Measurements from ENCODE around the gene TALDO1.
"Not testable (repeated sequence)": the region's sequence is repeated elsewhere in the genome, so short reads cannot be mapped to it uniquely, and the experiment has no call there.

TALDO1 gene

GRCh38 chr11:737899-738298 lies 9.4 kb upstream of the TALDO1 start:
- not testable (repeated sequence) for DNase-seq

DNA sequence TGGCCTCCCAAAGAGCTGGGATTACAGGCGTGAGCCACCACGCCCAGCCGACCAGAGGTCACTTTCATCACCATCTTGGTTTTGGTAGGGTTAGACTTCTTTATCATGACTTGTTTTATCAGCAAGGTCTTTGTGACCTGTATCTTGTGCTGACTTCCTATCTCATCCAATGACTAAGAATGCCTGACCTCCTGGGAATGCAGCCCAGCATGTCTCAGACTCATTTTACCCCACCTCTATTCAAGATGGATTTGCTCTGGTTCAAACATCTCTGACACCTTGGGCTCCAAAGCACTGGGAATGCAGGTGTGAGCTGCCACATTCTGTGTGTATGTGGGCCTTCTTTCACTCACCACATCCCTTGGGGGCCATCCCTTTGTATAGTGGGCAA lies 5.1 kb upstream of the TALDO1 start:
- DNase-seq, result no peak

GRCh38 chr11:742571-743201 lies 4.6 kb upstream of the TALDO1 start:
- no peak for DNase-seq

GRCh38 chr11:745428-745827 lies 1.8 kb upstream of the TALDO1 start:
- DNase-seq, result no peak

- DNase-seq, result peak; percentile 87
These were observed 741 bp upstream of the TALDO1 start for GRCh38 chr11:746289-747157.

DNA sequence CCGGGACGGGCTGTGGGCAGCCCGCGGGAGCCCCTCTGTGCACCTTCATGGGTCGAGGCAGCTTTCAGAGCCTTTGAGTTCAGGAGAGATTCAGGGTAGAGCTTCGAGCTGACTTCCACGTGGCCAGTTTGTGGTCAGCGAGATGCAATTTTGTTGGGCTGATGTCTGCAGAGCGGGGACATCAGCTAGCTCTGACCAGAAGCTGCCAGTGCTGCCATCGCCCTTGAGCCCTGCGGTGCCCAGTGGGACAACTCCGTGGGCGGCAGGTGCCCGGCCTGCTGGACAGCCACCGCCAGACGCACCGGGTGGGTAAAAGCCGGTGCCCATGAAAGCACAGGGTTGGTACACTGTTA lies 719 bp downstream of the TALDO1 start:
- peak; percentile 29 for DNase-seq

DNA sequence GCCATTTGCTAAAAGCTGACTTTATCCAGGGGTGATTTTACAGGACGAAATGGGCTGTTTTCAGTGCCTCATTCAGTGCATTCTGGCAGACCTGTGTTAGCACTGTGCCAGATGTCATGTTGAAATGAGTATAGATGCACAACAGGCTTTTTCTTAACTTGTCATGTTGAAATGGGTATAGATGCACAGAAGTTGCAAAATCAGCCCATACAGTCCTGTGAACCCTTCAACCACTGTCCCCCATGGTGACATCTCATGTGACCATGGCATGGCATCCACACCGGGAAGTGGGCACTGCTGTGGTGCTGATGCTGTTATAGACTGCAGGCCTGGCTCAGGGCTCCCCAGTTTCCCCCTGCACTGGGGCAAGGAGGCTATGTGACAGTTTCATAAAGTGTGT lies 2.5 kb downstream of the TALDO1 start:
- no peak for DNase-seq

- no peak for DNase-seq
These were observed 13.0 kb downstream of the TALDO1 start for GRCh38 chr11:760236-760635.

DNA sequence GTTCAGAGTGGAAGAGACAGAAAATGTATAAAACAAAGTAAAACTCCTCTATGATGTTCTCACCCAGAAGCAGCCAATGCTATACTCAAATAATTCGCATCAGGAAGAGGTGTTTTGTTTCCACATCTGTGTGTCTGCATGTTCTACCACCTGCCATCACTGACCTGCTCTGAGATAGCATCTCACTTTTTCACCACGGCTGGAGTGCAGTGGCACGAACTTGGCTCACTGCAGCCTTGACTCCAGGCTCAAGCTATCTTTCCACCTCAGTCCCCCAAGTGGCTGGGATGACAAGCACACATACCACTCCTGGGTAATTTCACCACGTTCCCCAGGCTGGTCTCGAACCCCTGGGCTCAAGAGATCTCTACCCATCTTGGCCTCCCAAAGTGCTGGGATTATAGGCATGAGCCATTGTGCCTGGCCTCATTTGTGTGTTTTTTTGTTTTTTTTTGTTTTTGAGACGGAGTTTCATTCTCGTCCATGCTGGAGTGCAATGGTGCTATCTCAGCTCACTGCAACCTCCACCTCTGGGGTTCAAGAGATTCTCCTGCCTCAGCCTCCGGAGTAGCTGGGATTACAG lies 14.4 kb downstream of the TALDO1 start:
- no peak for DNase-seq

DNA sequence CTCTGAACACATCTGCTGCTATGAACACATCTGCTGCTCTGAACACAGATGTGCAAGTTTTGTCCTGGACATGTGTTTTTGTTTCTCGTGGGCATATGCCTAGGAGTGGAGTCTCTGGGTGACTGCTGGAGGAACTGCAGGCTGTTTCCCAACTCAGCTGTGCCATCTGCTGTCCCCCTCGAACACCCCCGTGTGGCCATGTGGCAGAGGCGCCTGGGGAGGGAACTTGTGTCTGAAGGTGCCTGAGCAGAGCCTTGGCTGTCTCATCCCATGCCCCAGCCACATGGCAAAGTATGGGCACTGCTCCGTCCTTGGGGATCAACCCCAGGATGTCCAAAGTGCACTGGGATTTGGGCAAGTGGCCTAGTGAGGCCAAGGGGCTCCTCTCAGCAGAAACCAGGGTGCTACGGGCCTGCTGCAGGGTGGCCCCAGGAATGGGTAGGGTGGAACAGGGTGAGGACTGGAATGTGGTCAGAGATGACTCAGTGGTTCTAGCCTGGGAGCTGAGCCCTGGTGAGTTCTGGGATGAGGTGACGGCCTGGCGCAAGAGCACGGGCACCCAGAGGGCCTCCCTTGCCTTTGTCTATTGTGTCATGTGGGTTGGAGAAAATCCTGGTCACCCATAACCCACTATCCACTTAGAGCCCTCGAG lies 15.3 kb downstream of the TALDO1 start:
- DNase-seq, result peak; percentile 61

DNA sequence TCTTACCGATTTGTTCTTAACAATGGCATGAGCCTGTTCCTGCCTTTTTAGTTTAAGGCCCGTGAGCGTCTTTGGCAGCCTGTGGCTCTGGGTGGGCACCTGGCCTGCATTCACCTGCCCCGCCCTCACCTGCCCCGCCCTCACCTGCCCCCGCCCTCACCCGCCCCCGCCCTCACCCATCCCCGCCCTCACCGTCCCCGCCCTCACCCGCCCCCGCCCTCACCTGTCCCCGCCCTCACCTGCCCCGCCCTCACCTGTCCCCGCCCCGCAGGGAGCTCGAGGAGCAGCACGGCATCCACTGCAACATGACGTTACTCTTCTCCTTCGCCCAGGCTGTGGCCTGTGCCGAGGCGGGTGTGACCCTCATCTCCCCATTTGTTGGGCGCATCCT lies 15.8 kb downstream of the TALDO1 start:
- DNase-seq, result no peak

- DNase-seq, result no peak
These were observed 16.5 kb downstream of the TALDO1 start for GRCh38 chr11:763549-764321.

DNA sequence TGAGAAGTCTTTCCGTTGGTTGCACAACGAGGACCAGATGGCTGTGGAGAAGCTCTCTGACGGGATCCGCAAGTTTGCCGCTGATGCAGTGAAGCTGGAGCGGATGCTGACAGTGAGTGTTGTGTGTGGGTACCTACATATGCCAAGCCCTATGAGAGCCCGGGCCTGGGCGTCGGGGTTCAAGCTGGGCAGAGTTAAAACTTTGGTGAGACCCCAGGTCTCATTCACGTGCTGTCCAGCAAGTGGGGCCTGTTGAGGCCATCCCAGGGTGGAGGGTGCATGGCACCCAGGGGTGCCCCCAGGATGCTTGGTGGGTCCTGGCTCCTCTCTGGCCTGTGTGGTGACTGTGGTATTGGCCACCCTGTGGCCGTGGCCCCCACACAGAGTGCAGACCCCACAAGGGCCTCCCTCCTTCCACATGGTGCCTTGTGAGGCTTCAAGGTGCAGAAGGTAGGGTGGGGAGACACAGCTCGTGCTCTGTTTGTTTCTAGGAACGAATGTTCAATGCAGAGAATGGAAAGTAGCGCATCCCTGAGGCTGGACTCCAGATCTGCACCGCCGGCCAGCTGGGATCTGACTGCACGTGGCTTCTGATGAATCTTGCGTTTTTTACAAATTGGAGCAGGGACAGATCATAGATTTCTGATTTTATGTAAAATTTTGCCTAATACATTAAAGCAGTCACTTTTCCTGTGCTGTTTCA lies 17.2 kb downstream of the TALDO1 start:
- DNase-seq, result no peak

GRCh38 chr11:765025-765801 lies 17.9 kb downstream of the TALDO1 start:
- DNase-seq, result peak; percentile 74

DNA sequence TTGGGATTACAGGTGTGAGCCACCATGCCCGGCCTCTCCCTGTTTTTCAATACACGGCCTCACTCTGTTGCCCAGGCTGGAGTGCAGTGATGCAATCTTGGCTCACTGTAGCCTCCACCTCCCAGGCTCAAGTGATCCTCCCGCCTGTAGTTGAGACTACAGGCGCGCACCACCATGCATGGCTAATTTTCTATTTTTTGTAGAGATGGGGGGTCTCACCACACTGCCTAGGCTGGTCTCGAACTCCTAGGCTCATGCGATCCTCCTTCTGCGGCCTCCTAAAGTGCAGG lies 18.5 kb downstream of the TALDO1 start:
- no peak for DNase-seq

DNA sequence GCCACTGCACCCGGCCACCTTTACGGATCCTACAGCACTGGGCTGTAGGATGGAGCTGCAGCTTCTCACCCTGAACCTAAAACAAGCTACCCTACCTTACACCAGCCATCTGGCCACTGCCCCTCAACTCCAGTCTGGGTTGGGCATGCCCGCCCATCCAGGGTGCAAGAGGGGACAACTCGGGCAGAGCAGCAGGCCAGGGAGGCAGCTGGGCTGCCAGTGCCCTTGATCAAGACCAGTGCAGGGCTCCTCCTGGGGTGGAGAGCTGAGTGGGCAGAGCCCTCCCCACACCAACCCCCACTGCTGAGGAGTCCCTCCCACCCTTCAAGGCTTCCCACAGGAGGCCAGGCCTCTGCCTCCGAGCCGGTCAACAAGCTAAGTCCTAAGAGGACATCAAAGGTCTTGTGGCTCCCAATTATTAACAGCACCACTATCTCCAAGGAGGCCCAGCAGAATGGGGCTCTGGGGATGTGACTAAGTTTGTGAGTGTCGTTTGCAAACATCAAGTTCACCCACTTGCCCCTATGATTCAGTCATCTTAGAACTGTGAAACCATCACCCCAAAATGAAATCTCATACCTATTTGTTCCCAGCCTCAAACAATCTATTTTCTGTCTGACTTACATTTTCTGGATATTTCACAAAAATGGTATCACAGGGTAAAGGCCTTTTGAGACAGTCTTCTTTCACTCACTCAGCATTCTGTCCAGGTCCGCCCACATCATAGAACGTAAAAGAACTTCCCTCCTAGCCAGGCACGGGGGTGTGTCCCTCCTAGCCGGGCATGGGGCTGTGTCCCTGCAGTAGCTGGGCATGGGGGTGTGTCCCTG lies 19.1 kb downstream of the TALDO1 start:
- no peak for DNase-seq

- DNase-seq, result no peak
These were observed 19.6 kb downstream of the TALDO1 start for GRCh38 chr11:766936-767210.

DNA sequence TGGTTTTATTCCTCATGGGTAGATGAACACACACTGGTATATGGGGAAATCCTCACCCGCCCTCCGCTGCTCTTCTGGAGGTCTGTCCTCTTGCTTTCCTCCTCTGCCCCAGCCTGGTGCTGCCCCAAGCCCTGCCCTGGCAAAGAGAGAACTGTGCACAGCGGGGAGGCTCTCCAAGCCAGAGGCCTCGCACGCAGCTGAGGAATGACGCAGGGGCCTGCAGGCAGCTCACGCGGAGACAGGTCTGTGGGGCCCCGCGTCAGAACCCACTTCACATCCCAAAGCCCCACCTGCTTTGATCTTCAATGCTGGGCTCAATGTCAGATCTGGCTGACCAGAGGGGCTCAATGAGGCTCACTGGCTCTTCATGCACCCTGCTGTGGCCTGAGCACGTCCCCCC lies 20.0 kb downstream of the TALDO1 start:
- no peak for DNase-seq

DNA sequence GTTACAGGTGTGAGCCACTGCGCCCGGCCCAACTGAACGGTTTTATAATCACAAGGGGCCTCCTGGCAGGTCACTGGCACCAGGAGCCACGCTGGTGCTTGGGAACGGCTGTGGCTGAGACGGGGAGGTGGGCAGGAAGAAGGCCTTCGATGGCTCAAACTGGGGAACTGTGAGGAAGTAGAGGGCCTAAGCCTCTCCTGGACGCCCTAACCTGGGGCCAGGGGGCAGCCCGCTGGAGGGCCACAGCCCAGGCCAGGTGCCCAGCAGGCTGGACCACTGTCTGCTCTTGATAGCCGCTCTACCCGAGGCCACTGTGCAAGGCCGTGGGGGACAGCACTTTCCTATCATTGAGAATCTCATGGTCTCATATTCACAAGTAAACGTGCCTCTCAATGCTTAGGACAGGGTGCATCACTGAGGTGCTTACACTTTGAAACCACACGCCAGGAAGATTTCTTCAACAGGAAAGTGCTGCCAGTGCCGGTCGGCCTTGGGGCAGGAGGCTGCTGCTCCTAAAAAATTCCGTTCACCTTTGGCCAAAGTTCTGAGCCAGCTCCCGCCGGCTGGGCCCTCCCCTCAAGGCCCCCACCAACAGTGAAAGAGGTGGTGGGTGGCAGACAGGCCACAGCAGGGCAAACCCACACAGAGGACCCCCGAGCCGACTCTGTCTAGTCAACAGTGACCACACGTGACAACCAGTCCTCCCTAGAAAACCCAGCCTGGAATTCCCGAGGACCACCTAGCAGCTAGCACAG lies 22.8 kb downstream of the TALDO1 start:
- DNase-seq, result no peak

All from RPMI8226 (cell line).